WTC11 (cell line): Measurements from ENCODE around the gene ANK2. TPM values are rescaled to one million over a fixed set of nuclear protein-coding genes. Genes with fewer than 3 reads are reported as not detected.
A peak's percentile ranks its signal among the peaks of the same experiment; 100 is the strongest.

Experiments
- ATAC-seq: fragments of 200-7000 bp; cut with Tn5 transposase; 2 replicates; pipeline ENCODE4 v1.10.0; 2021; ENCODE audit warnings: mild to moderate bottlenecking, moderate library complexity
- CTCF ChIA-PET: fragments of 300-600 bp; sonication (Branson Sonifier 250); formaldehyde crosslinking; loops from one replicate; lab custom pipeline; 2021; ENCODE audit warnings: antibody characterized with exemption; lab: Charles Lee
- POLR2A ChIA-PET: fragments of 350-600 bp; sonication (Branson Sonifier 250); formaldehyde crosslinking; loops from one replicate; lab custom pipeline; 2021; ENCODE audit warnings: antibody characterized with exemption; lab: Charles Lee
- DNase-seq: peaks from one replicate; pipeline ENCODE4 v3.0.0; 2021; ENCODE audit warnings: low spot score
- H3K27ac Mint-ChIP-seq: 2 replicates; pipeline ENCODE4 v1.8.0; 2021; ENCODE audit warnings: mixed read lengths
- H3K27me3 Mint-ChIP-seq: 2 replicates; pipeline ENCODE4 v1.8.0; 2021; ENCODE audit warnings: low read depth, mild to moderate bottlenecking, moderate library complexity, mixed read lengths
- H3K36me3 Mint-ChIP-seq: 2 replicates; pipeline ENCODE4 v1.8.0; 2021; ENCODE audit warnings: mixed read lengths
- H3K4me1 Mint-ChIP-seq: 2 replicates; pipeline ENCODE4 v1.8.0; 2022; ENCODE audit warnings: mixed read lengths
- H3K4me3 Mint-ChIP-seq: 2 replicates; pipeline ENCODE4 v1.8.0; 2021; ENCODE audit warnings: mild to moderate bottlenecking, moderate library complexity, mixed read lengths
- H3K9me3 Mint-ChIP-seq: 2 replicates; pipeline ENCODE4 v1.8.0; 2021; ENCODE audit warnings: mixed read lengths
- ATF2 ChIP-seq: sonication (generic); formaldehyde crosslinking; IDR thresholded peaks from 2 replicates; pipeline ENCODE4 v1.8.1; 2022; ENCODE audit warnings: low read depth, missing genetic modification reagents, borderline replicate concordance
- CBFB ChIP-seq: sonication (generic); formaldehyde crosslinking; IDR thresholded peaks from 2 replicates; pipeline ENCODE4 v1.8.1; 2022; ENCODE audit warnings: mild to moderate bottlenecking, low read depth, missing genetic modification reagents
- ESRRA ChIP-seq: sonication (generic); formaldehyde crosslinking; IDR thresholded peaks from 2 replicates; pipeline ENCODE4 v1.8.1; 2022; ENCODE audit warnings: mild to moderate bottlenecking, missing genetic modification reagents, borderline replicate concordance
- FOXJ3 ChIP-seq: sonication (generic); formaldehyde crosslinking; IDR thresholded peaks from 2 replicates; pipeline ENCODE4 v1.9.0; 2021; ENCODE audit warnings: missing genetic modification reagents, mild to moderate bottlenecking, borderline replicate concordance
- MLX ChIP-seq: sonication (generic); formaldehyde crosslinking; IDR thresholded peaks from 2 replicates; pipeline ENCODE4 v1.8.1; 2023; ENCODE audit warnings: mild to moderate bottlenecking, missing genetic modification reagents, moderate library complexity
- MYBL2 ChIP-seq: sonication (generic); formaldehyde crosslinking; IDR thresholded peaks from 2 replicates; pipeline ENCODE4 v1.8.1; 2023; ENCODE audit warnings: mild to moderate bottlenecking, moderate library complexity, missing genetic modification reagents
- OVOL2 ChIP-seq: fragments of 250-450 bp; sonication (Bioruptor Pico); IDR thresholded peaks from 2 replicates; pipeline ENCODE4 v1.9.0; 2021; ENCODE audit warnings: mild to moderate bottlenecking, borderline replicate concordance
- PREB ChIP-seq: sonication (generic); formaldehyde crosslinking; IDR thresholded peaks from 2 replicates; pipeline ENCODE4 v1.8.1; 2022; ENCODE audit warnings: mild to moderate bottlenecking, missing genetic modification reagents, moderate library complexity, borderline replicate concordance
- RELA ChIP-seq: sonication (generic); formaldehyde crosslinking; IDR thresholded peaks from 2 replicates; pipeline ENCODE4 v1.8.1; 2022; ENCODE audit warnings: missing genetic modification reagents, mild to moderate bottlenecking, borderline replicate concordance
- TCF7 ChIP-seq: sonication (generic); formaldehyde crosslinking; IDR thresholded peaks from 2 replicates; pipeline ENCODE4 v1.8.0; 2022; ENCODE audit warnings: mild to moderate bottlenecking, low read depth, missing genetic modification reagents, moderate library complexity
- ZBTB21 ChIP-seq: sonication (generic); formaldehyde crosslinking; IDR thresholded peaks from 2 replicates; pipeline ENCODE4 v1.8.1; 2023; ENCODE audit warnings: mild to moderate bottlenecking, missing genetic modification reagents, borderline replicate concordance
- ZNF121 ChIP-seq: sonication (generic); formaldehyde crosslinking; IDR thresholded peaks from 2 replicates; pipeline ENCODE4 v1.8.0; 2023; ENCODE audit warnings: missing genetic modification reagents
- ZNF416 ChIP-seq: fragments of 250-450 bp; sonication (Bioruptor Pico); IDR thresholded peaks from 2 replicates; pipeline ENCODE4 v1.9.0; 2021; ENCODE audit warnings: mild to moderate bottlenecking, inconsistent platforms
- ZNF512 ChIP-seq: sonication (generic); formaldehyde crosslinking; IDR thresholded peaks from 2 replicates; pipeline ENCODE4 v1.8.1; 2022; ENCODE audit warnings: missing genetic modification reagents, borderline replicate concordance
- total RNA-seq: library from RNA; stranded (reverse); gene quantifications from 3 replicates; pipeline ENCODE4 v1.2.3, GENCODE V29; 2021
- TF ChIP-seq, protein P1 (sequence below): sonication (generic); formaldehyde crosslinking; conservative IDR thresholded peaks from 2 replicates; pipeline ENCODE4 v1.8.1; 2022; ENCODE audit warnings: mild to moderate bottlenecking, missing genetic modification reagents

Gene ANK2
- total RNA-seq, 1 experiment from 2014 or later: 27.9 TPM

DNA sequence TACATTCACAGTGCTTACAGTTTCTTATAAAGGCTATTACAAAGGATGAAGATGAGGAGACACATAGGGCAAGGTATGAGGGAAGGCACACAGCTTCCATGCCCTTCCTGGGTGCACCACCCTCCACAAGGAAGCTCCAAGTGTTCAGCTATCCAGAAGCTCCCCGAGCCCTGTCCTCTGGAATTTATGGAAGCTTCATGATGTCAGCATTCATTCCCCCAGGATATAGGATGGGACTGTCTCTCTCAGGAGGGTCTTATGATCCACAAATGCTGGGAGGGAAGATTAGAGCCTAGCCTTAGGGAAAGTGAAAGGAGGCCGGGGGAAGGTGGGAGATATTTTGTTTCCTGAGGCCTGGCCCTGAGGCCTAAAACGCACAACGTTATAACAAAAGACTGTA lies 236.0 kb downstream of the ANK2 start:
- CTCF ChIA-PET: no interaction called here
- Mint-ChIP-seq H3K27ac (peak overlapping the region; percentile 73; the same call in 1 of the 2 replicates), H3K4me1 (peaks cover 9% of the 10 kb centered on the region)

GRCh38 chr4:113288257-113288656 lies 238.8 kb downstream of the ANK2 start:
- no peak overlapping the region for H3K27ac Mint-ChIP-seq
- peaks cover 35% of the 10 kb centered on the region for H3K4me1 Mint-ChIP-seq
- no peak for TF ChIP-seq MYBL2 (CRISPR knock-in tag)
- TF ChIP-seq ZBTB21 (CRISPR knock-in tag): no peak
- TF ChIP-seq PREB (CRISPR knock-in tag): no peak
- no peak for TF ChIP-seq ZNF512 (CRISPR knock-in tag)
- no peak for TF ChIP-seq ESRRA (CRISPR knock-in tag)
- no peak for TF ChIP-seq ZNF416 (CRISPR knock-in tag)
- TF ChIP-seq, protein P1, sequence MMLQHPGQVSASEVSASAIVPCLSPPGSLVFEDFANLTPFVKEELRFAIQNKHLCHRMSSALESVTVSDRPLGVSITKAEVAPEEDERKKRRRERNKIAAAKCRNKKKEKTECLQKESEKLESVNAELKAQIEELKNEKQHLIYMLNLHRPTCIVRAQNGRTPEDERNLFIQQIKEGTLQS: no peak
- no peak for TF ChIP-seq RELA (CRISPR knock-in tag)
- no peak for TF ChIP-seq OVOL2 (CRISPR knock-in tag)
- TF ChIP-seq ATF2 (CRISPR knock-in tag): no peak
- ChIA-PET CTCF (interaction anchor here (0.6 to 1.7 kb wide), 2 partner anchors 10 to 29 kb away, joined by 3 to 4 read pairs; no protein-coding TSS in a partner anchor), POLR2A (no interaction called here)
- peaks cover 7% of the 10 kb centered on the region; the same call in 1 of the 2 replicates for H3K36me3 Mint-ChIP-seq
- DNase-seq: no peak
- ATAC-seq: no peak
- no peak overlapping the region for H3K4me3 Mint-ChIP-seq
- H3K27me3 Mint-ChIP-seq: no peaks in the 10 kb centered on the region
- no peaks in the 10 kb centered on the region for H3K9me3 Mint-ChIP-seq

More for the DNA sequence above, 236.0 kb downstream of the ANK2 start:
- no peak for ATAC-seq
- Mint-ChIP-seq H3K9me3 (no peaks in the 10 kb centered on the region), H3K27me3 (no peaks in the 10 kb centered on the region), H3K4me3 (no peak overlapping the region), H3K36me3 (peaks cover 7% of the 10 kb centered on the region; the same call in 1 of the 2 replicates)
- DNase-seq: no peak
- POLR2A ChIA-PET: no interaction called here
- no peak for TF ChIP-seq MLX (CRISPR knock-in tag)
- no peak for TF ChIP-seq ESRRA (CRISPR knock-in tag)
- TF ChIP-seq ZNF512 (CRISPR knock-in tag): no peak
- TF ChIP-seq FOXJ3 (CRISPR knock-in tag): no peak
- no peak for TF ChIP-seq MYBL2 (CRISPR knock-in tag)
- no peak for TF ChIP-seq ZNF121 (CRISPR knock-in tag)
- TF ChIP-seq CBFB (CRISPR knock-in tag): no peak
- no peak for TF ChIP-seq TCF7 (CRISPR knock-in tag)
